WTC11 (cell line): ENCODE data around the gene GSC2.

Experiments used
- ATF1 ChIP-seq: sonication (generic); formaldehyde crosslinking; IDR thresholded peaks from 2 replicates; pipeline ENCODE4 v1.8.1; 2023; ENCODE audit warnings: mild to moderate bottlenecking, moderate library complexity, missing genetic modification reagents
- CTCF ChIP-seq: fragments of 200-600 bp; IDR thresholded peaks from 2 replicates; pipeline ENCODE4 v1.8.0; 2022; ENCODE audit warnings: antibody characterized with exemption
- FOXP1 ChIP-seq: sonication (generic); formaldehyde crosslinking; IDR thresholded peaks from 2 replicates; pipeline ENCODE4 v1.8.0; 2022; ENCODE audit warnings: missing genetic modification reagents, mild to moderate bottlenecking, moderate library complexity, borderline replicate concordance
- SP1 ChIP-seq: sonication (generic); formaldehyde crosslinking; conservative IDR thresholded peaks from 2 replicates; pipeline ENCODE4 v1.8.1; 2022; ENCODE audit warnings: missing genetic modification reagents

GRCh38 chr22:19183216-19183615 lies 33.1 kb upstream of the GSC2 start:
- TF ChIP-seq ATF1 (CRISPR knock-in tag): no peak
- no peak for TF ChIP-seq FOXP1 (CRISPR knock-in tag)
- no peak for TF ChIP-seq SP1 (CRISPR knock-in tag)
- TF ChIP-seq CTCF: no peak
